Measurements from ENCODE around the gene ARHGEF37. TPM values are rescaled to one million over a fixed set of nuclear protein-coding genes. Genes with fewer than 3 reads are reported as not detected.
"Not testable (repeated sequence)": the region's sequence is repeated elsewhere in the genome, so short reads cannot be mapped to it uniquely, and the experiment has no call there.

Gene ARHGEF37
- total RNA-seq, 1 donor from 2014 or later, result 1.5 TPM

DNA sequence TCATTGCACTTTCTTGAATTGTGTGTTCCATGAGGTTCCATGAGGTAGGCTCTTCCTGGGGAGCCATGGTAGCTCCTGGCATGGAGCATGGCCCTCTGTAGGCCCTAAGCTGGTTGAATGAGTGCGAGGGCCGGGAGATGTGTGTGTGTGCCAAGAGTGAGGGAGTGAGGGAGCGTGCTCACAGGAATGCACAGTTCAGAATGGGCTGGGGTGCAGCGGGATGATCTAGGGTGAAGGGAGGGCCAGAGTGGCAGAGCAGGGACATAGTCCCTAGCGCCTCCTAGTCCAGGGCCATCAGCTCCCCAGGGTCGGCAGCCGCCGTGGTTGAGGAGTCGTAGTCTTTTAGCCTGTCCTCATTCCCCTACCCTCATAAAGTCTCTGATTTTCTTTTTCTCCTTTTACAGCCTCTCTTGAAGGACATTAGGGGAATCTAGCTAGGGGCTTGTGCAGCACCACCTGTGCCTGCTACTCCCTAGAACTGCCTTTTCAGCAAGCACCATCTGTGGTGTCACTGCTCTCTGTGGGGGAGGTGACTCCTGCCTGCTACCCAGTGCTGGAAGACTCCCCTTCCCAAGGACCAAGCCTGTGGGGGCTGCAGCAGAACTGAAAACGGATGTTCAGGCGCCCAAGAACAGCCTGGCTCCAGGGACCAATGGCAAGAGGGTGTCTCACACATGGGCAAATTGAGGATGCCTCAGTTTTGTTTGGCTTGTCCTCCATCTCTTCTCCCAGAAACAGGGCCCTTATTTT, 83.5 kb downstream of the ARHGEF37 start:
- intact Hi-C loops (cut with micrococcal nuclease), result no loop called here
- Mint-ChIP-seq H3K4me1 (peaks cover 3% of the 10 kb centered on the region), H3K27ac (no peak overlapping the region), H3K36me3 (ENCODE audit: low read depth) (no peaks in the 10 kb centered on the region), H3K9me3 (peaks cover 5% of the 10 kb centered on the region), H3K4me3 (no peak overlapping the region), H3K27me3 (no peaks in the 10 kb centered on the region)
- DNase-seq, result no peak

DNA sequence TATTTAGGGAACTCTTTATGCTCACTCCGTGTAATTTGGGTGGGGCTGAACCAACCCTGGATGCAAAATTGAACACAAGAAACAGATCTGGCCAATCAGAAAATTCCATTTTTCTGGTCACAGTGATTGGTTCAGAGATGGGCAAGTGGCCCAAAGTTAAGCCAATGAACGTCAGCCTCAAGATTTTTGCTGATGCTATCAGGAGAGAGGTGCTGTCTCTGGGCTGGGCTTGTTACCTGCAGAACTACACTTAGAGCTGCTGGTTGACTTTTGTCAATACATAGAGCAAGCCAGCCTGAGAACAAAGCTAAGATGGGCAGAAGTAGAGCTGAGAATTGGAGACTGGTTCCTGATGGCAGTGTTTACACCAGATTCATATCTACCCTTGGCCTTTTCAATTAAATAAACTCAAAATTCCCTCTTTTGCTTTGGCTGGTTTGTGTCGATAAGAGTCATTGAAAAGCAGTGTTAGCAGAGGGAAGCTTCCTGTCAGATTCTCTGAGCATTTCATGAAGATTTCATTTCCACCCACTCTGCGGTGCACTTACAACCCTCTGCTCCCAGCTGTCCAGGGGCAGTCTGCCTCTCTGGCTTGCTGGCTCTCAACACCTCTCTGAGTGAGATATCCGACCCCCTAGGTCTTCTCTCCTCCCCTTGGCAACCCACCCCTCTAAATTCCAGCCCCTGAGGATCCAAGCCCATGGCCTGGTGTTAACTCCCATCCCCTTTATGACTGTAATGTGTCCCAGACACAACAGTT, 84.3 kb downstream of the ARHGEF37 start:
- Mint-ChIP-seq H3K27me3 (no peaks in the 10 kb centered on the region), H3K36me3 (ENCODE audit: low read depth) (no peaks in the 10 kb centered on the region), H3K27ac (no peak overlapping the region), H3K4me1 (peaks cover 3% of the 10 kb centered on the region), H3K9me3 (peaks cover 5% of the 10 kb centered on the region), H3K4me3 (no peak overlapping the region)
- DNase-seq, result no peak
- intact Hi-C loops (cut with micrococcal nuclease), result no loop called here

DNA sequence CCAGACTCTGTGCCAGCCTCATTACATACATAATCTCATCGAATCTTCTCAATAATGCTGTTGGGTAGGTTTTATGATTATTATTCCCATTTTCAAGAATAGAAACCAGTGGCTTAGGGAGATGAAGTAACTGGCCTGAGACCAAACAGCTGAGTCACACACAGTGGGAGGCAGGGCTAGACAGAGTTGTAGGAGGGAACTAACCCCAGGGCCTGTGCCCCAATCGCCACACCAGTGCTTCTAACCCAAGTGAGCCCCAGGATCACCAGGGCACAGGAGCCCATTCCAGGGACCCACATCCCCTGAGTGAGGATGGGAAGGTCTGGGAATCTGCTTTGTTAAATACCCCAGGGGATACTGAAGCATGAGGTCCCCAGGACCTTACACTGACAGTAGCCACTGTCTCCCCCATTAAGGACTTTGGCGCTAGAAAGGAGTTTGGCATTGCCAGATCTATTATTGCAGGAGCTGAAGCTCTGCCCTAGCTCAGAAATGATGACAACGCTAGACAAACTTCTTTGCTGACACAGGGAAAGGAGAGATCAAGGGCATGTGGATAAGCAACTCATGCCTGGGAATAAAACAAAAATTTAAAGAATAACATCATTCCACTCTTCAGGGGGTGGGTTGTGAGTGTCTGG, 85.0 kb downstream of the ARHGEF37 start:
- DNase-seq, result no peak
- H3K36me3 Mint-ChIP-seq (ENCODE audit: low read depth), result no peaks in the 10 kb centered on the region
- no peaks in the 10 kb centered on the region for H3K27me3 Mint-ChIP-seq
- peaks cover 3% of the 10 kb centered on the region for H3K4me1 Mint-ChIP-seq
- intact Hi-C loops (cut with micrococcal nuclease), result no loop called here
- H3K9me3 Mint-ChIP-seq, result peaks cover 5% of the 10 kb centered on the region
- H3K4me3 Mint-ChIP-seq, result no peak overlapping the region
- no peak overlapping the region for H3K27ac Mint-ChIP-seq

DNA sequence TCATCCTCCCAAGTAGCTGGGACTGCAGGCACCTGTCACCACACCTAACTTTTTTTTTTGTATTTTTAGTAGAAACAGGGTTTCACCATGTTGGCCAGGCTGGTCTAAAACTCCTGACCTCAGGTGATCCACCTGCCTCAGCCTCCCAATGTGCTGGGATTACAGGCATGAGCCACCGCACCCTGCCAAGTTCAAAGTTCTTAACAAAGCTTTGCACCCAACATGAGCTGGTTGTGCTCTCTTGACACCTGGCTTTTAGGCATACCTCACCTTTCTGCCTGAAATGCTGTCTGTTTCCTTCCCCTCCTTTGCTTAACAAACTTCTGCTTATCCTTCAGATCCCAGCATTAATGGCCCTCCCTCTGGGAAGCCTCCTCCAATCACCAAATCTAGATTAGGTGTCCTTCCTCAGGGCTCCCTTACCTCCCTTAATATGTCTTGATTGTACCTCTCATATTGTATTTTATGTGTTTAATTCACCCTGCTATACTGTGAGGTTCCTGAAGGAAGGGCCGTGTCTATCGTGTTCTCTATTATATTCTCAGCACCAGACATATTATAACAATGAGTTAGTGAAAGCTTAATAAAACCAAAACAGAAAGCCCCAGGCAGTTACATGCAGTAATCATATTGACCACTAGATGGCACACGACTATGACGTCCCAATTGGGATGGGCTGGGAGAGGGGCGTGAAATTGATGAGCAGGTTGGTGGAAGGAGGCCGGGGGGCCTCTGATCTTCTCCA, 86.0 kb downstream of the ARHGEF37 start:
- H3K27ac Mint-ChIP-seq, result no peak overlapping the region
- peaks cover 3% of the 10 kb centered on the region for H3K4me1 Mint-ChIP-seq
- intact Hi-C loops (cut with micrococcal nuclease), result loop anchor here (1.0 kb wide), 1 partner anchor 161 kb away; no protein-coding TSS in a partner anchor
- H3K9me3 Mint-ChIP-seq, result peaks cover 5% of the 10 kb centered on the region
- DNase-seq, result peak; percentile 80
- no peaks in the 10 kb centered on the region for H3K36me3 Mint-ChIP-seq (ENCODE audit: low read depth)
- H3K4me3 Mint-ChIP-seq, result no peak overlapping the region
- no peaks in the 10 kb centered on the region for H3K27me3 Mint-ChIP-seq

DNA sequence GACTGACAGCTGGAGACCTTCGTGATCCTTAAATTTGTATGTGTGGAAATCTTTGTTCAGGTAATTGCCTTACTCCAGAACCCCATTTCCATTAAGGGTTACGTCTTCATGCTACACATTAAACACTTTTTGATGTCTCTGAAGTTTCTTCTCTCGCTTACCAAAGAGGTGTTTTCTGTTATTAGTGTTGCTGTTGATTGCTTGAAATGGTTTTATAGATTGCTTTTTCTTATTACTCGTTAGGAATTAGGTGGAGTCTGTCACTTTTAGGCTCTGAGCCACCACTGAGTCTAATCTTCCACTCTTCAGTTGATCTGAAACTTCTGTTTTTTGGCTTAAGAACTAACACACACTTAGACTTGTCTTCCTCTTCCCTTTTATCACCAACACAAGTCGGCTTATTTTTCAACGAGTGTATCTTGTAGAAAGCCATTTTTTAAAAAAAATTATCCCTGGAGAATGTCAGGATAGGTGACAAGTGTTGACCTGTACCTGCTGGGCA, 86.6 kb downstream of the ARHGEF37 start:
- Mint-ChIP-seq H3K4me3 (no peak overlapping the region), H3K36me3 (ENCODE audit: low read depth) (no peaks in the 10 kb centered on the region), H3K27me3 (no peaks in the 10 kb centered on the region), H3K4me1 (peaks cover 3% of the 10 kb centered on the region), H3K9me3 (peaks cover 5% of the 10 kb centered on the region), H3K27ac (no peak overlapping the region)
- DNase-seq, result no peak
- intact Hi-C loops (cut with micrococcal nuclease), result loop anchor here (1.0 kb wide), 1 partner anchor 160 kb away; no protein-coding TSS in a partner anchor

DNA sequence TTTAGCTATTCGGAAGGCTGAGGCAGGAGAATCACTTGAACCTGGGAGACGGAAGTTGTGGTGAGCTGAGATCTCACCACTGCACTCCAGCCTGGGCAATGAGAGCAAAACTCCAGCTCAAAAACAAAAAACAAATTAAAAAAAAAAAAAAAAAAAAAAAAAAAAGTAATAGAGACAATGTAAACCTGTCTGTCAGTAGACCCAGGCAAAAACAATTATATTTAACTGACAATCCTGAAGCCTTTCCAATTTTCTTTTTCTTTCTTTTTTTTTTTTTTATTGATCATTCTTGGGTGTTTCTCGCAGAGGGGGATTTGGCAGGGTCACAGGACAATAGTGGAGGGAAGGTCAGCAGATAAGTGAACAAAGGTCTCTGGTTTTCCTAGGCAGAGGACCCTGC, 88.0 kb downstream of the ARHGEF37 start:
- DNase-seq; H3K36me3 Mint-ChIP-seq (ENCODE audit: low read depth); H3K4me3 Mint-ChIP-seq; H3K9me3 Mint-ChIP-seq; H3K27ac Mint-ChIP-seq; H3K27me3 Mint-ChIP-seq; H3K4me1 Mint-ChIP-seq; intact Hi-C loops (cut with micrococcal nuclease): not testable (repeated sequence)

DNA sequence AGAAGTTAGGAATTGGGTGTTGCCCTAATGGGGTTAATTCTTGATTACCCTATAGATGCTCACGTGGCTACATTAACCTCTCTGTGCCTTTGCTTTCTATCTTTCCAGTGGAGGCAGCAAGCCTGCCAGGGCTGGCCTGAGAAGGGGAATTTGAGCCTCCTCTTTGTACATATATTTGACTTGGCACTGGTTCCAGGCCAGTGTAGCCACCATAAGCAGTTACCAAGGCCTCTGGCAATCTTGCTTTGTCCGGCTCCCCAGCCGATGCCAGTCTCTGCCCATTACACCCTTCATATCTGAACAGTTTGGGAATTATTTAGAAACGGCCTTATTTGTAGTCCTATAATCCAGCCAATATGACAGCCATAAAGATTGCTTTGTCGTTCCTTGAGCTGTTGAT, 90.2 kb downstream of the ARHGEF37 start:
- Mint-ChIP-seq H3K27ac (no peak overlapping the region), H3K9me3 (peaks cover 5% of the 10 kb centered on the region), H3K4me3 (no peak overlapping the region), H3K27me3 (peaks cover 5% of the 10 kb centered on the region), H3K4me1 (peaks cover 3% of the 10 kb centered on the region), H3K36me3 (ENCODE audit: low read depth) (no peaks in the 10 kb centered on the region)
- no peak for DNase-seq
- intact Hi-C loops (cut with micrococcal nuclease), result no loop called here

DNA sequence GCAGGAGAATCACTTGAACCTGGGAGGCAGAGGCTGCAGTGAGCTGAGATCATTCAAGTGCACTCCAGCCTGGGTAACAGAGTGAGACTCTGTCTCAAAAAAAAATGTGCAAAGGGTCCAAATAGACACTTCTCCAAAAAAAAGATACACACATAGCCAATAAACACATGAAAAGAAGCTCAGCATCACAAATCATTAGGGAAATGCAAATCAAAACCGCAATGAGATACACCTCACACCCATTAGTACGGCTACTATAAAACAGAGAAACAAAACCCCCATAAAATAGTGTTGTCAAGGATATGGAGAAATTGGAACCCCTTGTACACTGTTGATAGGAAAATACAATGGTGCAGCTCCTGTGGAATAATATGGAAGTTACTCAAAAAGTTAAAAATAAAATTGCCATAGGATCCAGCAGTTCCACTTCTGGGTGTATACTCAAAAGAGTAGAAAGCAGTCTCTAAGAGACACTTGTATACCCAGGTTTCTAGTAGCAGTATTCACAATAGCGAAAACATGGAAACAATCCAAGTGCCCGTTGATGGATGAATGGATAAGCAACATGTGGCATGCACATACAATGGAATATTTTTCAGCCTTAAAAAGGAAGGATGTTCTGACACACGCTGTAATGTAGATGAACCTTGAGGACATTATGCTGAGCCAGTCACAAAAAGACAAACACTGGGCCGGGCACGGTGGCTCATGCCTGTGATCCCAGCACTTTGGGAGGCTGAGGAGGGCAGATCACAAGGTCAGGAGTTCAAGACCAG, 91.6 kb downstream of the ARHGEF37 start:
- intact Hi-C loops (cut with micrococcal nuclease), result no loop called here
- peaks cover 4% of the 10 kb centered on the region for H3K9me3 Mint-ChIP-seq
- DNase-seq, result no peak
- no peak overlapping the region for H3K27ac Mint-ChIP-seq
- no peak overlapping the region for H3K4me3 Mint-ChIP-seq
- peaks cover 7% of the 10 kb centered on the region for H3K27me3 Mint-ChIP-seq
- no peaks in the 10 kb centered on the region for H3K4me1 Mint-ChIP-seq
- H3K36me3 Mint-ChIP-seq (ENCODE audit: low read depth), result no peaks in the 10 kb centered on the region

DNA sequence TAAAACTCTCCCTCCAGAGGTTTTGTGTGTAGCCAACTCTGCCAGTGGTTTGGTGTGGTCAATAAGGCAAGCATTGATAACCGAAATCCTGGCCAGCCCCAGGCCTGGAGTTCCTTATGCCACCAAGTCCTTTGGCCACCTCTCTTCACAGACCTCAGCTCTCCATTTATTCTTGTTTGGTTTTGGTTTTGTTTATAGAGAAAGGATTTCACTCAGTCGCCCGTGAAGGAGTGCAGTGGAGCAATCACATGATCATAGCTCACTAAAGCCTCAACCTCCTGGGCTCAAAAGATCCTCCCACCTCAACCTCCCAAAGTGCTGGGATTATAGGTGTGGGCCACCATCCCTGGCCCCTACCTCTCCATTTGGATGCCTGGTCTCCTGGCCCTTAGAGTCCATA, 93.4 kb downstream of the ARHGEF37 start:
- Mint-ChIP-seq H3K4me3 (no peak overlapping the region), H3K9me3 (no peaks in the 10 kb centered on the region), H3K4me1 (no peaks in the 10 kb centered on the region), H3K27me3 (peaks cover 7% of the 10 kb centered on the region), H3K36me3 (ENCODE audit: low read depth) (no peaks in the 10 kb centered on the region), H3K27ac (no peak overlapping the region)
- intact Hi-C loops (cut with micrococcal nuclease), result no loop called here
- no peak for DNase-seq

DNA sequence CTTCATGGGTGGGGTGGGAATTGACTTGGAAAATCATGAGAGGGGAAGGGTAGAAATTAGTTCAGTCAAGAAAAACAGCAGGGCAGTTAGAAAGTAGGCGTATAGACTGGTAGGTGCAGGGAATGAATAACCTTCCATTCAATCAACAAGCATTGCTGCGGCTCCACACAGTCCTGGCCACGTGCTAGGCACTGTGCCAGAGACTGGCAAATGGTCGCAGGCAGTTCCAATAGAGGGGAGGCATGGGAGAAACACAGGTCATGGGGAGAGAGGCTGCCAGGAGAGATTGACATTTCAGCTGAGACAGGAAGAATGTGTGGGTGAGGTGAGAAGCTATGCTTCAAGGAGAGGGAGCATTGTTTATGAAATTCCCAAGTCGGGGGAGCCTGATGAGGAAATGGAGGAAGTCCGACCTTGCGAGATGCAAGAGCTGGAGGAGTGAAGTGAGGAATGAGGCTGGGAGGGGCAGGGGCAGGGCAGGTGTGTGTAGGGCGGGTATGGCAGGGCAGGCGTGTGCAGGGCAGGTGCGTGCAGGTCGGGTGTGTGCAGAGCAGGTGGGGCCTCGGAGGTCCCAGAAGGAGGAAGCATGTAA, 94.4 kb downstream of the ARHGEF37 start:
- no peak for DNase-seq
- Mint-ChIP-seq H3K4me3 (no peak overlapping the region), H3K36me3 (ENCODE audit: low read depth) (no peaks in the 10 kb centered on the region), H3K27me3 (peaks cover 7% of the 10 kb centered on the region), H3K9me3 (no peaks in the 10 kb centered on the region), H3K4me1 (no peaks in the 10 kb centered on the region), H3K27ac (no peak overlapping the region)
- intact Hi-C loops (cut with micrococcal nuclease), result no loop called here

DNA sequence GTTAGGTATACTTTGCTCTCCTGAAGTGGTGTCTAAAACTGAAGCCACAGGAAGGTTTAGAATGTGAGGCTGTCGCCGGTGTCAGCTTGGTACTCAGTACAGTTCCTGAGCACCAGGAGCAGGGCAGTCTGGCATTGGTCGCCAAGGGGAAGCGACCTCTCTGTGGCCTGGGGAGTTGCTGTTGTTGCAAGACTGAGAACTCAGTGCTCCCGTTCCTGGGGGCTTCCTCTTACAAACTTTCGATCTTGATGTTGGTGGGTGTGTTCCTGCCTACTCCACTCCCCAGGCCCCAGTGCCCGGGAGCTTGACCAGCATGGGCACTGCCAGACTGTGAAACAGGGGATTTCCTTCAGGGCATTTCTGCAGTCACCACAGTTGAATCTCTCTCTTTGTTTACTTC, 96.4 kb downstream of the ARHGEF37 start:
- H3K9me3 Mint-ChIP-seq, result no peaks in the 10 kb centered on the region
- intact Hi-C loops (cut with micrococcal nuclease), result no loop called here
- peaks cover 10% of the 10 kb centered on the region for H3K27me3 Mint-ChIP-seq
- no peak for DNase-seq
- no peak overlapping the region for H3K4me3 Mint-ChIP-seq
- no peaks in the 10 kb centered on the region for H3K36me3 Mint-ChIP-seq (ENCODE audit: low read depth)
- H3K4me1 Mint-ChIP-seq, result no peaks in the 10 kb centered on the region
- H3K27ac Mint-ChIP-seq, result no peak overlapping the region

DNA sequence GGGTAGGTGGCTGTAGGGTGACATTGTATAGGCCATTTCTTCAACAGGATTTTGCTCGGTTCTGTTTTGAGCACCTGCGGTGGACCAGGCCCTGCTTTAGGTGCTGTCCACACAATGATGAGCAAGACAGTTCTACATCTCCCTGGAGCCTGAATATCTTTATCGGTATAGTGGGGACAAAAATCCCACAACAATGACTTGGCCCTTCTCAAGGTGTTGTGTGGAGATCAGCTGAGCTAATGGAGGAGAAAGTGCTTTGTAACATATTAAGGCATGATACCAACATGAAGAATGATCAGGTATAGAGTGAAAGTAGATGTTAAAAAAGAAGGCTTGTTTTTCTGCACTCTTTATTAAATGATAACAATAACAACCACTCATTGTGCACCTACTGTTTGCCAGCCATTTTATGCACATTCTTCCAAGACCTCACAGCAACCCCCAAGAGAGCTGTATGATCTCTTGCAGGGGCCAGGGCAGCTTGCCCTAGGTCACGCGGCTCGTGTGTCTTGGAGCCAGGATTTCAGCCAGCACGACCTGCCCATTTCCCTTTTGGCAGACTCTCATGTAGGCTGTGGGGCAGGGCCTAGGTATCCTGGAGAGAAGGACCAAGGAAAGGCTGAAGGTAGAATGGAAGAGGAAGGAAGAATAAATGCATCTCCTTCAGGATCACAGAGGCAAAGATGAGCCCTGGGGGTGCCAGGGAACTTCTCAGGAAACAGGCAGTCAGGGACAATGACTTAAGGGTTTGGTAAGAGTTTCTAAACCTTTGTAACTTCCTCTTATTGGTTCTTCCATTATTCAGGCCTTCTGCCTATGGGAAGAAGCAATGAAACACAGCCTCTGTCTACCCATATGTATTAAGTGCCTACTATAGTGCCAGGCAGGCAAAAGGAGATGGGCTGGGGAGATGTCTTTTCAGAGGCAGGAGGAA, 98.8 kb downstream of the ARHGEF37 start:
- H3K9me3 Mint-ChIP-seq, result no peaks in the 10 kb centered on the region
- peaks cover 16% of the 10 kb centered on the region for H3K27me3 Mint-ChIP-seq
- no peak overlapping the region for H3K4me3 Mint-ChIP-seq
- no peak overlapping the region for H3K27ac Mint-ChIP-seq
- no peaks in the 10 kb centered on the region for H3K4me1 Mint-ChIP-seq
- no peak for DNase-seq
- no peaks in the 10 kb centered on the region for H3K36me3 Mint-ChIP-seq (ENCODE audit: low read depth)
- intact Hi-C loops (cut with micrococcal nuclease), result no loop called here
